Uterus (tissue), 4 donors: Measurements from ENCODE around the gene KLHL14. TPM values are rescaled to one million over a fixed set of nuclear protein-coding genes. Genes with fewer than 3 reads are reported as not detected.

ENCODE experiments used
- DNase-seq, 2 donors: peaks; one replicate each; pipeline ENCODE4 v3.0.0-alpha.2; 2019 to 2020
- H3K27ac ChIP-seq, 2 donors: fragments of 200-600 bp; sonication (generic); 1 replicate in 1 of 2; 2 replicates in 1 of 2; pipeline ENCODE4 v1.5.1; 2016 to 2018
- H3K27me3 ChIP-seq, 2 donors: fragments of 200-600 bp; sonication (generic); one replicate each; pipeline ENCODE4 v1.5.1; 2018 to 2019; ENCODE audit warnings: control low read depth in 1 of 2
- H3K36me3 ChIP-seq, 2 donors: fragments of 200-600 bp; sonication (generic); one replicate each; pipeline ENCODE4 v1.5.1; 2019; ENCODE audit warnings: control low read depth in 1 of 2
- H3K4me1 ChIP-seq, 2 donors: fragments of 200-600 bp; sonication (generic); one replicate each; pipeline ENCODE4 v1.5.1; 2018 to 2019; ENCODE audit warnings: control low read depth in 1 of 2
- H3K4me3 ChIP-seq, 2 donors: fragments of 200-600 bp; sonication (generic); 1 replicate in 1 of 2; 2 replicates in 1 of 2; pipeline ENCODE4 v1.5.1; 2018 to 2019; ENCODE audit warnings: mild to moderate bottlenecking in 1 of 2
- H3K9me3 ChIP-seq, 2 donors: fragments of 200-600 bp; sonication (generic); one replicate each; pipeline ENCODE4 v1.5.1; 2019; ENCODE audit warnings: control low read depth in 1 of 2
- POLR2A ChIP-seq, 2 donors: fragments of 450-650 bp; IDR thresholded peaks; one replicate each; pipeline ENCODE4 v1.6.1; 2016; ENCODE audit warnings: antibody characterized with exemption in 2 of 2, mild to moderate bottlenecking in 1 of 2, moderate library complexity in 1 of 2
- intact Hi-C: fragments of 100-400 bp; cut with DNase I; formaldehyde crosslinking; loops from one replicate; pipeline ENCODE4 v1.15.1; 2023; ENCODE audit warnings: low total_unique reads
- total RNA-seq, 4 donors: library from RNA; depleted of rRNA in 3 of 4; stranded (reverse); fragments of >200 nt in 3 of 4; gene quantifications; one replicate each; pipeline versions ENCODE4 v1.1.0 to v1.2.4, GENCODE V29; 2014 to 2023
- TF ChIP-seq, protein P1 (sequence below), 4 experiments: fragments of 200-600 bp in 2 of 4; fragments of 450-650 bp in 2 of 4; sonication (generic) in 2 of 4; IDR thresholded peaks; one replicate each; pipeline ENCODE4 v1.5.1; 2016 to 2019; ENCODE audit warnings: antibody characterized with exemption in 4 of 4, mild to moderate bottlenecking in 2 of 4, moderate library complexity in 1 of 4
- donor health status: DM: yes; HTN: yes; CAD: no.

The KLHL14 gene
- total RNA-seq, 4 donors from 2014 or later = 2.6 to 9.5 (median 3.0) TPM

DNA sequence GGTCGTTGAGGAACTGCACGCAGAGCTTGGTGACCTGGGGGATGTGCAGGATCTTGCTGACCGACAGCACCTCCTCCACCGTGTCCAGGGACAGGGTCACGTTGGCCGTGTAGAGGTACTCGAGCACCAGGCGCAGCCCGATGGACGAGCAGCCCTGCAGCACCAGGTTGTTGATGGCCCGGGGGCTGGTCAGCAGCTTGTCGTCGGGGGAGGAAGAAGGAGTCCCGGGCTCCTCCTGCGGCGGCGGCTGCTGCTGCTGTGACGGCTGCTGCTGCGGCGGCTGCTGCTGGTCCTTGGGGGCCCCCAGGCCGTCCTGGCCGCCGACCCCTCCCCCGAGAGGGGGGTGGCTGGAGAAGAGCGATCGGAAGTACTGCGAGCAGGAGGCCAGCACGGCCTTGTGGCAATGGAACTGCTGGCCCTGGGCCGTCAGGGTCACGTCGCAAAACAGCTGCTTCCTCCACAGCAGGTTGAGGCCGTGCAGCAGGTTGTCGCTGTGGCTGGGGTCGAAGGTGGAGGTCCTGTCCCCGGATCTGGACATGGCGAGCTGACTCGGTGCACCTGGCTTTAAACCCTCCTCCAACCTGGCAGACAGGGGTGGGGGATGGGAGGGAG lies 2.7 kb downstream of the KLHL14 start:
- intact Hi-C loops = no loop called here
- Histone ChIP-seq H3K27me3 (peaks cover 0 to 17% of the 10 kb centered on the region in 2 donors), H3K4me1 (peaks cover 0 to 14% of the 10 kb centered on the region in 2 donors), H3K27ac (peak overlapping the region in 1 of 2 donors; percentile 40), H3K9me3 (no peaks in the 10 kb centered on the region), H3K4me3 (peak overlapping the region in 1 of 2 donors; percentile 33), H3K36me3 (no peaks in the 10 kb centered on the region)
- no peak for TF ChIP-seq POLR2A (IDR thresholded peaks at IDR 0.05)
- TF ChIP-seq, protein P1, sequence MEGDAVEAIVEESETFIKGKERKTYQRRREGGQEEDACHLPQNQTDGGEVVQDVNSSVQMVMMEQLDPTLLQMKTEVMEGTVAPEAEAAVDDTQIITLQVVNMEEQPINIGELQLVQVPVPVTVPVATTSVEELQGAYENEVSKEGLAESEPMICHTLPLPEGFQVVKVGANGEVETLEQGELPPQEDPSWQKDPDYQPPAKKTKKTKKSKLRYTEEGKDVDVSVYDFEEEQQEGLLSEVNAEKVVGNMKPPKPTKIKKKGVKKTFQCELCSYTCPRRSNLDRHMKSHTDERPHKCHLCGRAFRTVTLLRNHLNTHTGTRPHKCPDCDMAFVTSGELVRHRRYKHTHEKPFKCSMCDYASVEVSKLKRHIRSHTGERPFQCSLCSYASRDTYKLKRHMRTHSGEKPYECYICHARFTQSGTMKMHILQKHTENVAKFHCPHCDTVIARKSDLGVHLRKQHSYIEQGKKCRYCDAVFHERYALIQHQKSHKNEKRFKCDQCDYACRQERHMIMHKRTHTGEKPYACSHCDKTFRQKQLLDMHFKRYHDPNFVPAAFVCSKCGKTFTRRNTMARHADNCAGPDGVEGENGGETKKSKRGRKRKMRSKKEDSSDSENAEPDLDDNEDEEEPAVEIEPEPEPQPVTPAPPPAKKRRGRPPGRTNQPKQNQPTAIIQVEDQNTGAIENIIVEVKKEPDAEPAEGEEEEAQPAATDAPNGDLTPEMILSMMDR (IDR thresholded peaks at IDR 0.05) = no peak
- peak in 1 of 2 donors; percentile 19 for DNase-seq

DNA sequence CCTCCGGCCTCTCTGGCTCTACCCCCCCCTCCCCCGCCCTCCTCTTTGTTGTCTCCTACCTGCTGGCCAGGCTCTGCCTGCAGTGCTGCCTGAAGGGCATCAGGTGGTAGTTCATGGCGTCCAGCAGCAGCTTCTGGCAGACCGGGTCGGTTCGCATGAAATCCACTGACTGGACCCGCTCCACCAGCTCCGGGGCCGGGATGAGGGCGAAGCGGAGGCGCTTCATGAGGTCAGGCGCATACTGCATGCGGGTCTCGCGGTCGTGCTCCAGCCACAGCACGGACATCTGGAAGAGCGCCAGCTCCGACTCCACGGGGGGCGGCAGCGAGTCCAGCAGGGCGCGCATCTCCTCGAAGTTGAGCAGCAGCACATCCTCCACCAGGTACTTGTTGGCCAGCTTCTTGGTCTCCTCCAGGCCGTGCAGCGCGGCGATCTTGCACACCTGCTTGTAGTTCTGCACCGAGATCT lies 3.2 kb downstream of the KLHL14 start:
- DNase-seq = no peak
- TF ChIP-seq POLR2A (IDR thresholded peaks at IDR 0.05) = no peak
- TF ChIP-seq, protein P1 (IDR thresholded peaks at IDR 0.05) = no peak
- intact Hi-C loops = no loop called here
- peaks cover 0 to 17% of the 10 kb centered on the region in 2 donors for H3K27me3 ChIP-seq
- H3K36me3 ChIP-seq = no peaks in the 10 kb centered on the region
- H3K4me1 ChIP-seq = peaks cover 0 to 14% of the 10 kb centered on the region in 2 donors
- H3K4me3 ChIP-seq = peak overlapping the region in 1 of 2 donors; percentile 17
- H3K9me3 ChIP-seq = no peaks in the 10 kb centered on the region
- H3K27ac ChIP-seq = no peak overlapping the region

DNA sequence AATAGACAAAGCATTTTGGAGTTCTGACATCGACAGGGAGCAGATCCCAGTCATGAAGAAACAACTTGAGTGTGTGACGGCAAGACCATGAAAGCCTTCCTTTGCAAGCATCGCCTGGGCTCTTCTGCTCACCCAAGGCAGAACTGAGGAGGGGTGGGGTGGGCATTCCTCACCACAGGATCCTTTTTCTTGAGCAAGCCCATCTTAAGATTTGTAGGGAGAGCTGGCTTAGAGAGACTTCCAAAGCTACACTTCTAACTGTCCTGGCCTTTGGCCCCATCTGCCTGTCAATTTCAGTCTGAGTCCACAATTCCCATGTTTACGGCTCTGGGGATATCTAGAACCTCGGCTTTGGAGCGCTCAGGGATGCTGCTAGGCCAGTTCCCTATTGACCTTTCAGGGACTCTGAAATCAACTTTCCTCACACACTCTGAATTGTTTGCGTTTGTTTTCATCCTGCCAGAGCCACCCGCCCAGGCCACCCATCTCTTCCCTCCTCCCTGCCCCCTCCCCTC lies 3.7 kb downstream of the KLHL14 start:
- Histone ChIP-seq H3K9me3 (no peaks in the 10 kb centered on the region), H3K27ac (no peak overlapping the region), H3K4me3 (no peak overlapping the region), H3K4me1 (peaks cover 0 to 14% of the 10 kb centered on the region in 2 donors), H3K36me3 (no peaks in the 10 kb centered on the region), H3K27me3 (peaks cover 0 to 17% of the 10 kb centered on the region in 2 donors)
- no peak for DNase-seq
- intact Hi-C loops = no loop called here
- no peak for TF ChIP-seq POLR2A (IDR thresholded peaks at IDR 0.05)
- TF ChIP-seq, protein P1 (IDR thresholded peaks at IDR 0.05) = no peak

DNA sequence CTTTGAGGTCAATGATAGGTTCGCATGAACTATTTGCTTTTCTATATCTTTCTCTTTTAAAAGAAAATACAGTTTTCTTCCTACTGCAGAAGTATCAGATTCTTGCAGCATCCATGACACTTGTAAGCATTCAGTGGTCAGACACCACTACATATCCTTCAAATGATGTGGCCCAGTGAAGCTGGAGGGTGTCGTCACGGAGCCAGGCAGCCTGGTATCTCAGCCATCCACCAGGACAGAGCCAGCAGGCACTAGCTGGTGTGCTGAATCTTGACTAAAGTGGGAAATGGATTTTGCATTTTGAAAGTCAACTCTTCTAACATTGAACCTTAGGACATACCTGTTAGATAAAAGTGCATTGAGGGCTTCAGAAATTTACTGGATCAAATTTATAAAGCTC lies 5.4 kb downstream of the KLHL14 start:
- intact Hi-C loops = no loop called here

More for the DNA sequence above, 5.4 kb downstream of the KLHL14 start:
- Histone ChIP-seq H3K4me3 (no peak overlapping the region), H3K9me3 (no peaks in the 10 kb centered on the region), H3K27me3 (peaks cover 0 to 17% of the 10 kb centered on the region in 2 donors), H3K4me1 (peaks cover 0 to 14% of the 10 kb centered on the region in 2 donors), H3K27ac (no peak overlapping the region), H3K36me3 (no peaks in the 10 kb centered on the region)
- no peak for DNase-seq
- TF ChIP-seq, protein P1 (IDR thresholded peaks at IDR 0.05) = no peak
- TF ChIP-seq POLR2A (IDR thresholded peaks at IDR 0.05) = no peak
